Measurements from ENCODE around the gene POTEF. TPM values are rescaled to one million over a fixed set of nuclear protein-coding genes. Genes with fewer than 3 reads are reported as not detected.
"Not testable (repeated sequence)": the region's sequence is repeated elsewhere in the genome, so short reads cannot be mapped to it uniquely, and the experiment has no call there.

POTEF gene
- total RNA-seq, 1 donor from 2014 or later: 0.30 TPM

DNA sequence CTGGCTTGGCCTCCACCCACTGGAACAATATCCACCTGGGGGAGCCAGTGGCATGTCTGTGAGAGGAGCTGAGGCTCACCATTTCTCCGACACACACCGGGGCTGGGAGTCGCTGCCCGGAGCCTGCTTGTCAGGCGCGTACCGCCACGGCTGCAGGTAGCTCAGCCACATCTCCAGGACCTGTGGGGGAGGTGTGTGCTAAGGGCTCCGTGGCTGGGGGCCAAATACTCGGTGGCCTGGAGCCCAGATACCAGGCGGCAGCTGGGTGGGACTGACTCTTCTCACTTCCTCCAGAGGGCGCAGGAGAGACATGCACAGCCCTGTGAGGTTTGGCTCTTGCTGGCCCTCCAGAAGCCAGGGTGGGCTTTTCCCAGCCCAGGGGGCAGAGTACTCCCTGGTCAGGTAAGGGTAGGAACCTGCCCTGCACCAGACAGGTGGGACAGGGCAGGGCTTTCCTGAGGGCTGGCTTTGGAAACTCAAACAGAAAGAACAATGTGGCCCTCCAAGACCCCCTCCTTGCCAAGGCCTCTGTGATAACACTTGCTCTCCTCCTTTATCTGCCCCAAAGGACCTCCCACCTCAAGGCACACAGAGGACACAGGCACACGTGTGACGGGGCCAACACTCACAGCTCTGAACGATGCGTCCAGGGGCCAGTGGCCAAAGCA is 27.1 kb upstream of the POTEF start:
- not testable (repeated sequence) for DNase-seq (ENCODE audit: extremely low spot score, unreplicated experiment); H3K27me3 Mint-ChIP-seq (ENCODE audit: unreplicated experiment)

GRCh38 chr2:130154773-130155765 is 26.0 kb upstream of the POTEF start:
- Mint-ChIP-seq H3K4me3 (ENCODE audit: unreplicated experiment) (no peak overlapping the region), H3K27ac (ENCODE audit: unreplicated experiment) (no peak overlapping the region)
- DNase-seq (ENCODE audit: extremely low spot score, unreplicated experiment): no peak

More for the DNA sequence above, 27.1 kb upstream of the POTEF start:
- not testable (repeated sequence) for H3K9me3 Mint-ChIP-seq (ENCODE audit: unreplicated experiment); H3K4me3 Mint-ChIP-seq (ENCODE audit: unreplicated experiment); H3K36me3 Mint-ChIP-seq (ENCODE audit: unreplicated experiment); H3K27ac Mint-ChIP-seq (ENCODE audit: unreplicated experiment); H3K4me1 Mint-ChIP-seq (ENCODE audit: unreplicated experiment)
- TF ChIP-seq CTCF (IDR thresholded peaks at IDR 0.05): peak; percentile 55

GRCh38 chr2:130154423-130154770 is 25.4 kb upstream of the POTEF start:
- H3K27me3 Mint-ChIP-seq (ENCODE audit: unreplicated experiment); H3K9me3 Mint-ChIP-seq (ENCODE audit: unreplicated experiment); H3K27ac Mint-ChIP-seq (ENCODE audit: unreplicated experiment); DNase-seq (ENCODE audit: extremely low spot score, unreplicated experiment); H3K4me3 Mint-ChIP-seq (ENCODE audit: unreplicated experiment); H3K36me3 Mint-ChIP-seq (ENCODE audit: unreplicated experiment); H3K4me1 Mint-ChIP-seq (ENCODE audit: unreplicated experiment): not testable (repeated sequence)

More at GRCh38 chr2:130154773-130155765, 26.0 kb upstream of the POTEF start:
- TF ChIP-seq CTCF (IDR thresholded peaks at IDR 0.05): no peak
- no peaks in the 10 kb centered on the region for H3K4me1 Mint-ChIP-seq (ENCODE audit: unreplicated experiment)
- H3K27me3 Mint-ChIP-seq (ENCODE audit: unreplicated experiment): no peaks in the 10 kb centered on the region
- peaks cover 6% of the 10 kb centered on the region for H3K36me3 Mint-ChIP-seq (ENCODE audit: unreplicated experiment)
- no peaks in the 10 kb centered on the region for H3K9me3 Mint-ChIP-seq (ENCODE audit: unreplicated experiment)

DNA sequence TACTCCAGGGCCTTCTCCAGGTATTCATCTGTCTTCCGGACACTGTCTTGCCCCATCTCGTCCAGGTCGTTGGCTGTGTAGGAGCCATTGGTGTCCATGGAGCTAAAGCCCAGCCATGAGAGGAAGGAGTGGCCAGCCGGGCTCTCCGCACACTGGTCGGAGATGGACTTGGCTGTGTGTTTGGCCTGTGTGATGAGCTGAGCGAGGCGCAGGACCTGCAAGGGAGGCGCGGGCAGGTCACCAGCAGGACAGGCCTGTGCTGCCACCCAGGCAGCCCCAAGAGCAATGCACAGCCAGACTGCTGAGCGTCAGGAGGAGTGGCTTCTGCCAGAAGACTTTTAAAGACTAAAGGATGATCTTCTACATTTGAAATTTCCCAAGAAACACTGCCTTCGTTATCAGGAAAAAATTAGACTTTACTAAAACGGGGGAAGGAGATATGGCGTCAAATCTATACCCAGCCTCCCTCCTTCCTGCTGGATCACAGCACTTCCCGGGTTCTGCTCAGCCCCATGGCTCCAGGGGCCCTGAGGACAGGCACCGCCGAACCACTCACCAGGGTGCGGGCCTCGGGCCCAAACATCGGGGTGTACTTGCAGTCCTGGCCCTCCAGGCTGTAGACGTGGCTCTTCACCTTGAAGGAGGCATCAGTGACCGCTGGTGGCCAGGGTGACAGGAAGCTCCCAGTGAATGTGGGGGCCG is 24.9 kb upstream of the POTEF start:
- DNase-seq (ENCODE audit: extremely low spot score, unreplicated experiment); H3K9me3 Mint-ChIP-seq (ENCODE audit: unreplicated experiment); H3K27me3 Mint-ChIP-seq (ENCODE audit: unreplicated experiment); H3K27ac Mint-ChIP-seq (ENCODE audit: unreplicated experiment); H3K36me3 Mint-ChIP-seq (ENCODE audit: unreplicated experiment); H3K4me1 Mint-ChIP-seq (ENCODE audit: unreplicated experiment); H3K4me3 Mint-ChIP-seq (ENCODE audit: unreplicated experiment): not testable (repeated sequence)

- DNase-seq (ENCODE audit: extremely low spot score, unreplicated experiment): no peak
- H3K4me1 Mint-ChIP-seq (ENCODE audit: unreplicated experiment): no peaks in the 10 kb centered on the region
- H3K27me3 Mint-ChIP-seq (ENCODE audit: unreplicated experiment): no peaks in the 10 kb centered on the region
- H3K36me3 Mint-ChIP-seq (ENCODE audit: unreplicated experiment): peaks cover 6% of the 10 kb centered on the region
- H3K9me3 Mint-ChIP-seq (ENCODE audit: unreplicated experiment): no peaks in the 10 kb centered on the region
- TF ChIP-seq CTCF (IDR thresholded peaks at IDR 0.05): no peak
- no peak overlapping the region for H3K4me3 Mint-ChIP-seq (ENCODE audit: unreplicated experiment)
- no peak overlapping the region for H3K27ac Mint-ChIP-seq (ENCODE audit: unreplicated experiment)
Measured at GRCh38 chr2:130152816-130153595, 24.0 kb upstream of the POTEF start.

GRCh38 chr2:130152136-130152815 is 23.3 kb upstream of the POTEF start:
- H3K4me1 Mint-ChIP-seq (ENCODE audit: unreplicated experiment); H3K4me3 Mint-ChIP-seq (ENCODE audit: unreplicated experiment); H3K27me3 Mint-ChIP-seq (ENCODE audit: unreplicated experiment); H3K27ac Mint-ChIP-seq (ENCODE audit: unreplicated experiment); H3K9me3 Mint-ChIP-seq (ENCODE audit: unreplicated experiment); DNase-seq (ENCODE audit: extremely low spot score, unreplicated experiment); H3K36me3 Mint-ChIP-seq (ENCODE audit: unreplicated experiment): not testable (repeated sequence)

- not testable (repeated sequence) for H3K36me3 Mint-ChIP-seq (ENCODE audit: unreplicated experiment); DNase-seq (ENCODE audit: extremely low spot score, unreplicated experiment); H3K27ac Mint-ChIP-seq (ENCODE audit: unreplicated experiment); H3K27me3 Mint-ChIP-seq (ENCODE audit: unreplicated experiment); H3K9me3 Mint-ChIP-seq (ENCODE audit: unreplicated experiment); H3K4me1 Mint-ChIP-seq (ENCODE audit: unreplicated experiment); H3K4me3 Mint-ChIP-seq (ENCODE audit: unreplicated experiment)
Measured at GRCh38 chr2:130151145-130151512, 22.1 kb upstream of the POTEF start.

Data from osteocyte (in vitro differentiated cells).